Neural cell (in vitro differentiated cells): ENCODE data around the gene ABRAXAS1.

Experiments
- EP300 ChIP-seq: fragments of 450-650 bp; conservative IDR thresholded peaks from 2 replicates; pipeline ENCODE4 v1.6.1; 2014; ENCODE audit warnings: antibody characterized with exemption, mild to moderate bottlenecking, moderate library complexity; ENCODE audit not compliant: poor library complexity, severe bottlenecking
- EZH2 ChIP-seq: fragments of 200-600, 300-800 bp; shearing (Covaris generic), sonication (generic); IDR thresholded peaks from 2 replicates; pipeline ENCODE4 v1.6.1; 2014; ENCODE audit warnings: antibody characterized with exemption, low read length, borderline replicate concordance, mild to moderate bottlenecking; ENCODE audit not compliant: insufficient read depth, poor library complexity, severe bottlenecking
- POLR2AphosphoS5 ChIP-seq: IDR thresholded peaks from 2 replicates; pipeline ENCODE4 v1.6.1; 2012
- SMC3 ChIP-seq: fragments of 450-650 bp; conservative IDR thresholded peaks from 2 replicates; pipeline ENCODE4 v1.6.1; 2014; ENCODE audit warnings: antibody characterized with exemption, mild to moderate bottlenecking, moderate library complexity; ENCODE audit not compliant: poor library complexity
- TF ChIP-seq, protein P1 (sequence below): fragments of 450-650 bp; IDR thresholded peaks from 2 replicates; pipeline ENCODE4 v1.5.1; 2014; ENCODE audit warnings: antibody characterized with exemption, mild to moderate bottlenecking, moderate library complexity; ENCODE audit not compliant: poor library complexity, severe bottlenecking
- TF ChIP-seq, protein P2 (sequence below): IDR thresholded peaks from 2 replicates; pipeline ENCODE4 v1.6.1; 2012; ENCODE audit warnings: borderline replicate concordance

- TF ChIP-seq, protein P1, sequence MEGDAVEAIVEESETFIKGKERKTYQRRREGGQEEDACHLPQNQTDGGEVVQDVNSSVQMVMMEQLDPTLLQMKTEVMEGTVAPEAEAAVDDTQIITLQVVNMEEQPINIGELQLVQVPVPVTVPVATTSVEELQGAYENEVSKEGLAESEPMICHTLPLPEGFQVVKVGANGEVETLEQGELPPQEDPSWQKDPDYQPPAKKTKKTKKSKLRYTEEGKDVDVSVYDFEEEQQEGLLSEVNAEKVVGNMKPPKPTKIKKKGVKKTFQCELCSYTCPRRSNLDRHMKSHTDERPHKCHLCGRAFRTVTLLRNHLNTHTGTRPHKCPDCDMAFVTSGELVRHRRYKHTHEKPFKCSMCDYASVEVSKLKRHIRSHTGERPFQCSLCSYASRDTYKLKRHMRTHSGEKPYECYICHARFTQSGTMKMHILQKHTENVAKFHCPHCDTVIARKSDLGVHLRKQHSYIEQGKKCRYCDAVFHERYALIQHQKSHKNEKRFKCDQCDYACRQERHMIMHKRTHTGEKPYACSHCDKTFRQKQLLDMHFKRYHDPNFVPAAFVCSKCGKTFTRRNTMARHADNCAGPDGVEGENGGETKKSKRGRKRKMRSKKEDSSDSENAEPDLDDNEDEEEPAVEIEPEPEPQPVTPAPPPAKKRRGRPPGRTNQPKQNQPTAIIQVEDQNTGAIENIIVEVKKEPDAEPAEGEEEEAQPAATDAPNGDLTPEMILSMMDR = no peak
- TF ChIP-seq, protein P2, sequence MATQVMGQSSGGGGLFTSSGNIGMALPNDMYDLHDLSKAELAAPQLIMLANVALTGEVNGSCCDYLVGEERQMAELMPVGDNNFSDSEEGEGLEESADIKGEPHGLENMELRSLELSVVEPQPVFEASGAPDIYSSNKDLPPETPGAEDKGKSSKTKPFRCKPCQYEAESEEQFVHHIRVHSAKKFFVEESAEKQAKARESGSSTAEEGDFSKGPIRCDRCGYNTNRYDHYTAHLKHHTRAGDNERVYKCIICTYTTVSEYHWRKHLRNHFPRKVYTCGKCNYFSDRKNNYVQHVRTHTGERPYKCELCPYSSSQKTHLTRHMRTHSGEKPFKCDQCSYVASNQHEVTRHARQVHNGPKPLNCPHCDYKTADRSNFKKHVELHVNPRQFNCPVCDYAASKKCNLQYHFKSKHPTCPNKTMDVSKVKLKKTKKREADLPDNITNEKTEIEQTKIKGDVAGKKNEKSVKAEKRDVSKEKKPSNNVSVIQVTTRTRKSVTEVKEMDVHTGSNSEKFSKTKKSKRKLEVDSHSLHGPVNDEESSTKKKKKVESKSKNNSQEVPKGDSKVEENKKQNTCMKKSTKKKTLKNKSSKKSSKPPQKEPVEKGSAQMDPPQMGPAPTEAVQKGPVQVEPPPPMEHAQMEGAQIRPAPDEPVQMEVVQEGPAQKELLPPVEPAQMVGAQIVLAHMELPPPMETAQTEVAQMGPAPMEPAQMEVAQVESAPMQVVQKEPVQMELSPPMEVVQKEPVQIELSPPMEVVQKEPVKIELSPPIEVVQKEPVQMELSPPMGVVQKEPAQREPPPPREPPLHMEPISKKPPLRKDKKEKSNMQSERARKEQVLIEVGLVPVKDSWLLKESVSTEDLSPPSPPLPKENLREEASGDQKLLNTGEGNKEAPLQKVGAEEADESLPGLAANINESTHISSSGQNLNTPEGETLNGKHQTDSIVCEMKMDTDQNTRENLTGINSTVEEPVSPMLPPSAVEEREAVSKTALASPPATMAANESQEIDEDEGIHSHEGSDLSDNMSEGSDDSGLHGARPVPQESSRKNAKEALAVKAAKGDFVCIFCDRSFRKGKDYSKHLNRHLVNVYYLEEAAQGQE = no peak
- TF ChIP-seq EZH2 = no peak
- TF ChIP-seq POLR2AphosphoS5 = no peak
- TF ChIP-seq EP300 = no peak
- TF ChIP-seq SMC3 = no peak
Measured at GRCh38 chr4:83440148-83440814, 44.6 kb downstream of the ABRAXAS1 start.
